GM12878 (cell line): Measurements from ENCODE around the gene HSPA12B. TPM values are rescaled to one million over a fixed set of nuclear protein-coding genes. Genes with fewer than 3 reads are reported as not detected.

Experiments used
- ATAC-seq: fragments of 200-7000 bp; cut with Tn5 transposase; 3 replicates; pipeline ENCODE4 v1.9.1; 2020; ENCODE audit warnings: mild to moderate bottlenecking, moderate library complexity
- BruUV-seq: library from RNA; stranded (reverse); fragments of 400-500 nt; replicated peaks from 2 replicates; lab custom pipeline; 2021; lab: Mats Ljungman, UMichigan
- CTCF ChIA-PET: fragments of 300-600 bp; sonication (Branson Sonifier 250); formaldehyde crosslinking; extraction: SDS; loops from one replicate; lab custom pipeline; 2021; ENCODE audit warnings: inconsistent platforms; lab: Yijun Ruan, JAX
- POLR2A ChIA-PET: fragments of 350-600 bp; formaldehyde crosslinking; extraction: SDS; loops from one replicate; lab custom pipeline; 2021; ENCODE audit warnings: inconsistent platforms; lab: Charles Lee
- RAD21 ChIA-PET: fragments of 300-600 bp; sonication (Branson Sonifier 250); formaldehyde crosslinking; loops from one replicate; lab custom pipeline; 2023; ENCODE audit warnings: antibody characterized with exemption; ENCODE audit not compliant: unreplicated experiment; lab: Charles Lee
- SMC1A ChIA-PET: fragments of 300-600 bp; sonication (Branson Sonifier 250); formaldehyde crosslinking; loops from one replicate; lab custom pipeline; 2023; ENCODE audit not compliant: unreplicated experiment, uncharacterized antibody; lab: Charles Lee
- DNase-seq: peaks from one replicate; pipeline ENCODE4 v3.0.0-alpha.2; 2011; ENCODE audit warnings: low read depth, low spot score
- FAIRE-seq: peaks from 3 replicates; lab custom pipeline; 2011; peaks lifted over from hg19 to GRCh38; lab: Jason Lieb, UNC
- H2AFZ ChIP-seq: 2 replicates; pipeline ENCODE4 v1.6.0; 2011; ENCODE audit warnings: low read depth, low read length, control low read depth; ENCODE audit not compliant: control insufficient read depth
- H3K27ac ChIP-seq: 2 replicates; pipeline ENCODE4 v1.5.1; 2011; ENCODE audit warnings: control low read depth; ENCODE audit not compliant: control insufficient read depth, insufficient read depth
- H3K27me3 ChIP-seq, 2 experiments: replicated peaks in 1 of 2; 2 replicates each; pipeline versions ENCODE4 v1.6.0 to v1.6.1; 2011; ENCODE audit warnings: low read length in 1 of 2; ENCODE audit not compliant: control insufficient read depth in 2 of 2, insufficient read depth in 2 of 2
- H3K36me3 ChIP-seq, 2 experiments: 2 replicates each; pipeline ENCODE4 v1.5.1; 2011; ENCODE audit warnings: low read length in 1 of 2; ENCODE audit not compliant: control insufficient read depth in 2 of 2, insufficient read depth in 2 of 2
- H3K4me1 ChIP-seq: 2 replicates; pipeline ENCODE4 v1.6.1; 2011; ENCODE audit warnings: mild to moderate bottlenecking, low read length, moderate library complexity, mixed read lengths; ENCODE audit not compliant: control insufficient read depth, insufficient read depth
- H3K4me2 ChIP-seq: 2 replicates; pipeline ENCODE4 v1.6.0; 2011; ENCODE audit warnings: control low read depth; ENCODE audit not compliant: control insufficient read depth, insufficient read depth
- H3K4me3 ChIP-seq: fragments of 200-600 bp; sonication (generic); 2 replicates; pipeline ENCODE4 v1.5.1; 2016
- H3K79me2 ChIP-seq: 2 replicates; pipeline ENCODE4 v1.6.0; 2011; ENCODE audit warnings: low read length; ENCODE audit not compliant: control insufficient read depth, insufficient read depth
- H3K9ac ChIP-seq: 2 replicates; pipeline ENCODE4 v1.8.0; 2011; ENCODE audit warnings: low read length, control low read depth, mixed read lengths; ENCODE audit not compliant: control insufficient read depth, insufficient read depth
- H3K9me3 ChIP-seq: replicated peaks from 3 replicates; pipeline ENCODE4 v1.5.1; 2011; ENCODE audit warnings: mild to moderate bottlenecking, low read length; ENCODE audit not compliant: control insufficient read depth, insufficient read depth
- H4K20me1 ChIP-seq: 2 replicates; pipeline ENCODE4 v1.6.0; 2011; ENCODE audit not compliant: control insufficient read depth, insufficient read depth
- BCLAF1 ChIP-seq: fragments of 450-650 bp; IDR thresholded peaks from 2 replicates; pipeline ENCODE4 v1.6.1; 2017; ENCODE audit warnings: antibody characterized with exemption, mild to moderate bottlenecking, moderate library complexity
- MLLT1 ChIP-seq: fragments of 450-650 bp; IDR thresholded peaks from 2 replicates; pipeline ENCODE4 v1.6.1; 2016; ENCODE audit warnings: mild to moderate bottlenecking
- NR2C2 ChIP-seq: IDR thresholded peaks from 2 replicates; pipeline ENCODE4 v1.6.1; 2011; ENCODE audit warnings: borderline replicate concordance, low read depth; ENCODE audit not compliant: control insufficient read depth, insufficient read length
- RELA ChIP-seq: fragments of 450-650 bp; IDR thresholded peaks from 2 replicates; pipeline ENCODE4 v1.8.0; 2014; ENCODE audit warnings: borderline replicate concordance; ENCODE audit not compliant: partially characterized antibody
- REST ChIP-seq: IDR thresholded peaks from 2 replicates; pipeline ENCODE4 v1.6.1; 2012; ENCODE audit warnings: mild to moderate bottlenecking, low read depth, low read length
- SMARCA5 ChIP-seq: fragments of 450-650 bp; IDR thresholded peaks from 2 replicates; pipeline ENCODE4 v1.6.1; 2017; ENCODE audit warnings: mild to moderate bottlenecking
- WGBS: methylation state at CpG from one replicate; pipeline ENCODE4 v1.1.6; 2016; ENCODE audit warnings: low lambda C conversion rate; ENCODE audit not compliant: insufficient replicate concordance, insufficient coverage; ENCODE audit errors: missing lambda C conversion rate; 5-methylcytosine and 5-hydroxymethylcytosine counted together
- in situ Hi-C: fragments of 300-500 bp; cut with MboI; formaldehyde crosslinking; loops from 9 replicates; pipeline ENCODE4 v1.14.3; 2018; ENCODE audit warnings: mixed read lengths
- intact Hi-C: fragments of 100-400 bp; cut with micrococcal nuclease; formaldehyde crosslinking; loops from one replicate; pipeline ENCODE4 v1.14.2; 2022; ENCODE audit not compliant: unreplicated experiment
- polyA plus RNA-seq, 11 experiments: library from polyadenylated mRNA; depleted of rRNA in 4 of 11; unstranded in 6 of 11; stranded (reverse) in 5 of 11; fragments of >200 nt; fragmentation: Nextera tagmentation in 4 of 11; fragmentation: Illumina TruSeq in 1 of 11; extraction: Ambion mirVana in 4 of 11; extraction: Trizol in 1 of 11; gene quantifications; 1 replicate in 1 of 11; 2 replicates in 10 of 11; pipeline versions ENCODE4 v1.2.1 to v1.2.3, GENCODE V29; 2011 to 2016; ENCODE audit warnings: inconsistent platforms in 2 of 11, missing spikeins in 2 of 11, low read depth in 1 of 11
- total RNA-seq, 4 experiments: library from RNA; depleted of rRNA in 3 of 4; stranded (reverse); fragments of >200 nt in 3 of 4; fragmentation: Illumina TruSeq in 1 of 4; extraction: Trizol in 1 of 4; gene quantifications; 2 replicates each; pipeline versions ENCODE4 v1.2.1 to v1.2.3, GENCODE V29; 2013 to 2021

The HSPA12B gene
- total and polyA plus RNA-seq, 10 of the 15 experiments (the other 5 are each of a cell fraction or from before 2014, with no cell fraction given), result 0.08 TPM; not detected in 9

GRCh38 chr20:3794701-3795420 lies 62.4 kb downstream of the HSPA12B start:
- FAIRE-seq, result no peak
- RAD21 ChIA-PET, result interaction anchor here (0.6 to 1.4 kb wide), 2 partner anchors 9 to 89 kb away, joined by 3 to 4 read pairs; partner anchors contain the start of gene CENPB
- peak overlapping the region; percentile 75 for H2AFZ ChIP-seq
- 77% methylated on average over 24 of the region's 25 CpGs for WGBS
- H3K4me2 ChIP-seq, result peak overlapping the region; percentile 36
- POLR2A ChIA-PET, result no interaction called here
- peaks cover 18% of the 10 kb centered on the region for H3K79me2 ChIP-seq
- no peaks in the 10 kb centered on the region for H3K36me3 ChIP-seq
- H3K27me3 ChIP-seq, result no peaks in the 10 kb centered on the region
- no TSS peak for BruUV-seq
- peak overlapping the region; percentile 66; the same call in 1 of the 2 replicates for H3K4me3 ChIP-seq
- TF ChIP-seq BCLAF1 (no peak), REST (no peak), SMARCA5 (no peak), NR2C2 (no peak), MLLT1 (peak; percentile 67), RELA (no peak)
- in situ Hi-C loops, result no loop called here
- CTCF ChIA-PET, result interaction anchor here (2.1 kb wide), 1 partner anchor 25 kb away, joined by 30 read pairs; the partner anchor contains the start of gene AP5S1
- H4K20me1 ChIP-seq, result no peaks in the 10 kb centered on the region
- peaks cover 29% of the 10 kb centered on the region for H3K4me1 ChIP-seq
- ATAC-seq, result no peak
- SMC1A ChIA-PET, result interaction anchor here (1.2 to 1.4 kb wide), 2 partner anchors 9 to 27 kb away, joined by 3 to 4 read pairs; partner anchors contain the start of gene ADISSP
- H3K9me3 ChIP-seq, result no peaks in the 10 kb centered on the region
- H3K9ac ChIP-seq, result no peak overlapping the region; the same call in 1 of the 2 replicates
- no peak for DNase-seq
- intact Hi-C loops, result loop anchor here (2.0 to 5.0 kb wide), 2 partner anchors 52 to 112 kb away; partner anchors contain the start of gene MAVS
- H3K27ac ChIP-seq, result peak overlapping the region; percentile 81
